ENCODE measurements around the gene APP.

DNA sequence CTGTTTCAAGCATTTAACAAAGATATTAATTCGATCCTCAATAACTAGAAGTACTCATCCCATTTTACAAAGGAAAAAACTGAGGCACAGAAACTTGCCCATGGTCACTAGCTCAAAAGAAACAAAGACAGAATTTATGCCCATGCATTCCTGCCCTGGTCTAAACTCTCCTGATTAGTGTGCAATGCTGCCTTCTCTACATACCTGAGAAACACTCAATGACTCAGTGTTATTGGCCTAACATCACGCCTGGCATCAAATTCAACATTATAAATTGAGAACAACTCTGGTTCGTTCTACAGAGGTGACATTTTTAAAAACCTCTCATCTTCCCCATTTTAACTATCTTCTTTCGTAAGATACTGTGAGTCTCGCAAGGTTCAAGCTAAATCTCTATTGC lies 5.2 kb downstream of the APP start:
- TF ChIP-seq, protein P1, sequence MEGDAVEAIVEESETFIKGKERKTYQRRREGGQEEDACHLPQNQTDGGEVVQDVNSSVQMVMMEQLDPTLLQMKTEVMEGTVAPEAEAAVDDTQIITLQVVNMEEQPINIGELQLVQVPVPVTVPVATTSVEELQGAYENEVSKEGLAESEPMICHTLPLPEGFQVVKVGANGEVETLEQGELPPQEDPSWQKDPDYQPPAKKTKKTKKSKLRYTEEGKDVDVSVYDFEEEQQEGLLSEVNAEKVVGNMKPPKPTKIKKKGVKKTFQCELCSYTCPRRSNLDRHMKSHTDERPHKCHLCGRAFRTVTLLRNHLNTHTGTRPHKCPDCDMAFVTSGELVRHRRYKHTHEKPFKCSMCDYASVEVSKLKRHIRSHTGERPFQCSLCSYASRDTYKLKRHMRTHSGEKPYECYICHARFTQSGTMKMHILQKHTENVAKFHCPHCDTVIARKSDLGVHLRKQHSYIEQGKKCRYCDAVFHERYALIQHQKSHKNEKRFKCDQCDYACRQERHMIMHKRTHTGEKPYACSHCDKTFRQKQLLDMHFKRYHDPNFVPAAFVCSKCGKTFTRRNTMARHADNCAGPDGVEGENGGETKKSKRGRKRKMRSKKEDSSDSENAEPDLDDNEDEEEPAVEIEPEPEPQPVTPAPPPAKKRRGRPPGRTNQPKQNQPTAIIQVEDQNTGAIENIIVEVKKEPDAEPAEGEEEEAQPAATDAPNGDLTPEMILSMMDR (conservative IDR thresholded peaks at IDR 0.05; ENCODE audit: low read depth, low read length): no peak
- TF ChIP-seq EZH2 (IDR thresholded peaks at IDR 0.05; ENCODE audit: low read length, unreplicated experiment): no peak

Data from PC-3 (cell line).